HG03439 (cell line): ENCODE results near the gene TMCC2.
A peak's percentile ranks its signal among the peaks of the same experiment; 100 is the strongest.

ENCODE experiments used
- ATAC-seq: cut with Tn5 transposase; IDR thresholded peaks from one replicate; pipeline ENCODE4 v1.9.1; 2021; ENCODE audit warnings: mild to moderate bottlenecking, moderate library complexity; ENCODE audit not compliant: unreplicated experiment

Gene TMCC2

DNA sequence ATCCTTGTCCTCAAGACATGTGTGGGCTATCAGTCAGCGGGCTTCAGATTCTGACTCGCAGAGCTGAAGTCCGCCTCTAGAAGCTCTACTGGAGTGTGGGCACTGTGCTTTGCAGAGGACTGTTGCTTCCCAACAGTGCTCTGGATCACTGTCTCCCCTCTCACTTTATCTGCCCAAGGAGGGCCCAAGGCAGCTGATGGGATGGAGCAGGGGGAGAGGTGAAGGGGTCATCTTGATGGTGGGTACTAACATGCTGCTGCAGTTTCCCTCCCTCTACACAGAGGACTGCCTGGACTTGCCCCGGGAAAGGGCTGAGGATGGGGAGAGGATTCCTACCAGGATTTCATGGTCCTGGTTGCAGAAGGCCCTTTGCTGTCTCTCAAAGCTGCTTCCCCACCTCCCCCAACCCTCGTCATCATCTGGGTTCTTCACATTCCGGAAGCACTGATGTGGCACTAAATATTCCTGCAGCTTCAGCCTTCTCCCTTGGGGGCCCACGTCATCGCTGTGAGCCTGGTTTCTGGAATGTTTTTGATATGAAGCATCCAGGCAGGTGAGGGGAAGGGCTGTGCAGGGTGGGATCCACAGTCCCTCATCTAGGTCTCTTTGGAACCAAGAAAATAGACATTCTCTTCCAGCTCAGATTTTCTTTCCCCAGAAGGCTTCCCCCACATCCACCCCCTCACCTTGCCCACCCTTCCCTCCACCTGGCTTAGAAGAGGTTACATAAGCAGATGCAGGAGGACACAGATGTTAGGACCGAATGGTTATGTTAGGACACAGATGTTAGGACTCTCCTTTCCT is 70.6 kb downstream of the TMCC2 start:
- no peak for ATAC-seq

DNA sequence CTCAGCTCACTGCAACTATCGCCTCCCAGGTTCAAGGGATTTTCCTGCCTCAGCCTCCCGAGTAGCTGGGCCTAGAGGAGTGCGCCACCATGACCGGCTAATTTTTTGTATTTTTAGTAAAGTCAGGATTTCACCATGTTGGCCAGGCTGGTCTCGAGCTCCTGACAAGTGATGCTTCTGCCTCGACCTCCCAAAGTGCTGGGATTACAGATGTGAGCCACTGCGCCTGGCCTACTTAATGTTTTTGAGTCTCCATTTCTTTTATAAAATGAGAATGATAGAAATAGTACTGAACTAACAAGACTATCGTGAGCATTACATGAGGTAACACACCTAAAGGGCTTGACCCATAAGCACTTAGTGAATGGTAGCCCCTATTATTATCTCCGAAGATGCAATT is 72.4 kb downstream of the TMCC2 start:
- no peak for ATAC-seq

DNA sequence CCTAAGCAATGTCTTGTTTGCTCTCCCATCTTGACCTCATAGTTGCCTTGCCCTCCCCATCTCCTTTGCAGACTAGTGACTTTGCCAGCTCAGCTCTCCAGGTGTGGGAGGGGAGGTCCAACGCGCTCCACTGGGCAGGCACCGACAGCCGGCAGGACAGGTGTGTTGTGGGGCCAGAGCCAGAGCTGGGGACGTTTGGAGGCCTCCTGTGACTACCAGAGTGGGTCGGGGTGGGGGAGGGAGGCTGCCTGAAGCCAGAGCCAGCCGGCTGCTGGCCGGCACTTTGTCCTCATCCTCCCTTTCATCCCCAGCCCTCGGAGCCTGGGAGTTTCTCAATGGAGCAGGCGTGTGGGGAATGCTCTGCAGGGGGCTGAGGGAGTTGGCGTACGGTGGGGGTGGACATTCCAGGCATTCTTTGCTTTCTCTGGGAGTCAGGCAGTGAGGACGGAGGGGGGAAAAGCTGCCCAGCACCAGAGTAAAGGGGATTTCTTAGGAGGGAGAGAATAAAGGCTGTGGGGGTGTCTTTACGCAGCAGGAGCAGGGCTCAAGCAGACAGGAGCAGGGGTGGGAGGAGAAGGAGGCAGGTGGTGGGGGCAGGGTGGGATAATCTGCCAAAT is 73.6 kb downstream of the TMCC2 start:
- ATAC-seq, result no peak

DNA sequence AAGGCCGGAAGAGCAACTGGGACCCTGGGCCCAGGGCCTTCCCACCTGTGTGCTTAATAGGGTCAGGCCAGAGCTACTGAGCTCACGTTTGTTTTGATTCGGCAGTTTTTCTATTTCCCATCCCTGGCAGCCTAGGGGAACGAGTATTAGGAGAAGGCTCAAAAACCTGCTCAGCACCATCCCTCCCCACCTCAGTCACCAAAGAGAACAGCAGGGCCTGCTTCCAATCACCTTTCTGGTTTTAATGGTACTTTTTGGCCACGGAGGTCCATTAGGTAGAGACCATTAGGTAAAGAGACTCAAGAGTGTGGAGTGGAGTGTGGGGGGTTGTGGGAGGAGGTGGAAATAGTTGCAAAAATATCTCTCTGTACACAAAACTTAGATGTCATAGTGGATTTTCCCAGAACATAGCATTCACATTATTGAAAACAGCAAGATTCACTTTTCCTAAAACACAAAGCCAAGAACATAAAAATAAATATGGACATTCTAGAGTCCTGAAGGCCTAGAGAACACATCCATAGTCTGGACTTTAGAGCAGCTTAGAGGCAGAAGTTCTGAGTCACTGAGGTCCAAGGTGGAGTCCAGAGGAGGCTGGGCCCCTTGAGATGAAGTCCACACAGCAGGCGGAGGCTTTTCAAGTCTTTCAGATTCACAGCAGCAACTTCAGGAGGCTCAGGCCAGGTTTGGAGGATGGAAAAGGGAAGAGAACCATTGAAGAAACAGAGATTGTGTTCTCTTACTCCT is 74.3 kb downstream of the TMCC2 start:
- ATAC-seq, result no peak

DNA sequence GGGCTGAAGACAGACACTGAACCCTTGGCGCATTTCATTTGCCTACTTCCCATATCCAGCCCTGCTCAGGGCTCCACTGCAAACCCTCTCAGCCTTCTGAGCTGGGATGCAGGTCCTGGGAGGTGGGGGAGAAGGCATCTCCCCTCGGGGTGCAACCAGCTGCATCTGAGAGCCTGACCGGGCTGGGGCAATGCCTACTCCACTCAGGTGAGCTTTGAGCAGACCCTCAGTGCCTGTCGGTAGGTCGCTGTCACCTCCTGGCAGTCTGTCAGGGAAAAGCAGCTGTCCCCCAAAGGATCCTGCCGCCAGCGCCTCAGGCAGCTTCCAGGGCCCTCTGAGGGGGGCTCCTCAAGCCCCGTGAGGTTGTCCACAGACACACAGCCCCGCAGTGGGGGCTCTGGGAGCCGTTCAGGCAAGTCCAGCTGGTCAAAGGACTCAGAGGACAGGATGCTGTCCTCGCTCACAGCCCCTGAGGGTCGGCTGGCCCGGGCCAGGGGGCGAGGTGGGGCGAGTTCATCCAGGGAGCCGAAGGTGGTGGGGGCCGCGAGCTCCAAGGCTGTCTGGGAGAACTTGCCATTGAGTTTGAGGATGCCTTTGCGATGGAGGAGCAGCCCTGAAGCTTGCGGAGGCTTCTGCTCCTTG is 75.6 kb downstream of the TMCC2 start:
- ATAC-seq, result no peak

DNA sequence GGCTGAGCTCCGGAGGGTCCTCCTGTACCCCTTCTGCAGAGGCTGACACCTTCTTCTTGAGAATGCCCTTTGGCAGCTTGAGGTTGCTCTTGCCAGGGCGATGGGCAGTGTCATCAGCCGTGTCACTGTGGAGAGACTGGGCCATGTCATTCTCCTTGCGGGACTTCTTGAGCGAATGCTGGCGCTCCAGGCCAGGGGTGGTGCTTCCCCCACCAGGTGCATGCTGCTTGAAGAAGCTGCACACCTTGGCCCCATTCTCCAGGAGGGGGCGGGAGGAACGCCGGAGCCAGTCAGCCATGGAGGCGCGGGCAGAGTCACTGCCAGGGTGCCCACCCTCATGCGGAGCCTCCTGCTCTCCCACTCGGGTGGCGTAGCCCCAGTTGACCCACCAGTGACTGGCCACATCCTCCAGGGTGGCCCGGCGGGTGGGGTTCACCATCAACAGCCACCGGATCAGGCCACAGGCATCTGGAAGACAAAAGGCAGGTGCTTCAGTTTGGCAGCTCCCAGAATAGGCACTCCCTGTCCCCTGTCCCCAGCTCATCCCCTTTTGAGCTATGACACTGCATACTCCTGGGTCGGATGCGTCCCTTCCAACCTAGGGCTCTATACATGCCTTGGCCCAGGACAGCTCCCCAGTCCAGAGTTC is 76.4 kb downstream of the TMCC2 start:
- no peak for ATAC-seq

DNA sequence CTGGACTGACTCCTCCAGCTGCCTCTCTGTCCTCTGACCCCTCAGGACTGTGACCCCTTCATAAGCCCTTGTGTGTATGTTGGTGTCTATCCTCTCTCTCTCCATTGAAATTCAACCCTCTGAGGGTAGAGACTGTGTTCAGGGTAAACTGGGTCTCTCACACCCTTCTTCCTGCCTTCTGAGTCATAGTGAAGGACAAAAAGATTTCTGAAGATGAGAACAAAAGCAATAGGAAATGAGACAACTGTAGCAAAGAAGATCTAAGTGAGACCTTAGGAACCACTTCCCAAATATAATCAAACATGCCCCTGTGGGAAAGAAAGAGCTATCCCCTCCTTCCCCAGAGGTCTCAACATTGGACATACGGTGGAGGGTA is 76.9 kb downstream of the TMCC2 start:
- ATAC-seq, result no peak

DNA sequence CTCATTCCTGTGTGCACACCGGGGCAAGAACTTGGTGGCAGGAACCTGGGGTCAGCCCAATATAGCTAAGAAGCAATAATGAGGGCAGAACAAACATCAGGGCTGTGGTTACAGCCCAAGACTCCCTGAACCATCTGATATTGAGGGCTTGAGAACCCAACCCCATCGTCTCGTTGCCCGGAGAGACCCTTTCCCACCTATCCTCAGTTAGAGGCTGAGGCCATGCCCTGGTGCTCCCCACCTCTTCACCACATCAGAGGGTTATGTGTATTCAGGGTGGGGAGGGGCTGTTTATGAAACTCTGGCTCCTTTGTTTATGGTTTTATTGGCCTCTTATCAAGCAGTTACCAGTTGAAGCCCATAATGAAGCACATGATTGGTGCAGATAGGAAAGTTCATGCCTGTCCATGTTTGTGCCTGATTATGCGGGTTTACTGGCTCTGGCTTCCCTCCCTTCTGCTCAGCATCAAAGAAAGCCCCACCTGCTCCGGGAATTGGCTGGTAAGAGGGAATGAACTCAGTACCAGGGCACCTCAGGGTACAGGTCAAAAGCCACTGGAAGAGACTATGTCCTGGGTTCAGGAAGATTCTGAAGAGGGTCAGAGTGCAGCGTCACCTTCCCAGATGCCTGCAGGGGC is 79.3 kb downstream of the TMCC2 start:
- no peak for ATAC-seq

DNA sequence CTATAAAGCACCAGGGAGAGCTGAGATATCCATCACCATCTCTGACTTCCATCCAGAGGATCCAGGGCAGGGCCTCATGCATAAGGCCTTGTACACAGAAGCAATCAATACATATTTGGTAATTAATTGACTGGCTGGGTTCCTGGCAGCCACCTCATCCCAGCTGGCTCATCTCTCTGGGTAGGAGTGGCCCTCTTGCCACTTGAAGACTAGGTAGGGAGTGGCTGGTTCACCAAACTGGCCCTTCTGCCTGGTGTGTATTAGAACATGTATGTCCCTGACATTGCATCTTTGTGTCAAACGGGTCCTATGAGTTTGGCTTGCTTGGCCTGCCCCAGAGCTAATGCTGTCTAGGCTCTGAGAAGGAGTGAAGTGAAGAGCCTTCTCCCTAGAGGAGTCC is 82.0 kb downstream of the TMCC2 start:
- ATAC-seq, result no peak

DNA sequence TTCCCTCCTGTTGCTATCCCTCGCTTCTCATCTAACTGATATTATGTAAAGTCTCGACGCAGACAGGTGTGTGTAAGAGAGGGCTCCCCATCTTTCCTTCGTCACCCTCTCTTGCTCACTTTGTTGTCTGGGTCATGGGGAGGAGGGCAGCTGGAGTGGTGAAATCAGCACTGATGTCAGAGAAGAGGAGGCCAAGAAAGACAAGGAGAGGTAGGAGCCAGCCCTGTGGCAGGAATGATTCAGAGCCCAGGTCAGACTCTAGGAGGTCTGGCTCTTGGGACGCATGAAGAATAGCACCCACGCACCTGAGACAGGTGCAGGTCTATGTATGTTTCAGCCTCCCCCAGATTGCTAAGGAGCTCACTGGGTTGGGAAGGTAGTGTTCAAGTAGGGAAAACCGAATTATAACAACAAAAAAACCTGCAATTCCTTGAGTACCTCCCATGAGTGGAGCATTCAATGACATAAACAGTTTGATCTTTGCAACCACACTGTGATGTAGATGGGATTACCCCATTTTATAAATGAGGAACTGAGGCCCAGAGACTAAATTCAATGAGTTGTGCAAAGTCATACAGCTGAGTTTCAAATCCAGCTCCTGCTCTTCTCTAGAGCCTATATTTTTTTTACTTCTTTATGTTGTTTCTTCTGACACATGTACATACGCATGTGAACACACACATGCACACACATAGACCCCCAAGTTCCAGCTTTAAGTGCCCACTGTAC is 83.4 kb downstream of the TMCC2 start:
- ATAC-seq, result no peak

DNA sequence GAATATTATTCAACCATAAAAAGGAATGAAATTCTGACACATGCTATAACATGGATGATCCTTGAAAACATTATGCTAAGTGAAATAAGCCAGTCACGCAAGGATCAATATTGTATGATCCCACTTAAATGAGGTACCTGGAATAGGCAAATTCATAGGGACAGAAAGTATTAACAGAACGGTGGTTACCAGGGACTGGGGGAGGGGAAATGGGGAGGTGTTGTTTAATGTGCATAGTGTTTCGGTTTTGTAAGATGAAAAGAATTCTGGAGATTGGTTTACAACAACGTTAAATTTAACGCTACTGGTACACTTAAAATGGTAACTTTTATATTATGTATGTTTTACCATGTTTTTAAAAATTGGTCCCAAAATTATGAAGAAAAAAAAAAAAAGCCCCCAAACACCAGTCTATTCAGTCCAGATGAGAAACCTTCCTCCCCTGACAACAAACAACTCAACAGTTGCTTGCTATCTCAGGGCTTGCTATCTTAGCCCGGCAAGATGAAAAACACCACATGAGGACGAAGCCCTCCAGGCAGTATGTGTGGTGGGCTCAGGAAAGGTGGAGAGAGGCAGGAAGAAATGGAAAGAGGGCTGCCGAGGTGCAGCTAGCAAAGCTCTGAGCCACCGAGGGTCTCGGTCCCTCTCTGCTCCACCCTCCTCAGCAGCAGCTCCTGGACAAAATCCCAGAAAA is 85.3 kb downstream of the TMCC2 start:
- no peak for ATAC-seq

DNA sequence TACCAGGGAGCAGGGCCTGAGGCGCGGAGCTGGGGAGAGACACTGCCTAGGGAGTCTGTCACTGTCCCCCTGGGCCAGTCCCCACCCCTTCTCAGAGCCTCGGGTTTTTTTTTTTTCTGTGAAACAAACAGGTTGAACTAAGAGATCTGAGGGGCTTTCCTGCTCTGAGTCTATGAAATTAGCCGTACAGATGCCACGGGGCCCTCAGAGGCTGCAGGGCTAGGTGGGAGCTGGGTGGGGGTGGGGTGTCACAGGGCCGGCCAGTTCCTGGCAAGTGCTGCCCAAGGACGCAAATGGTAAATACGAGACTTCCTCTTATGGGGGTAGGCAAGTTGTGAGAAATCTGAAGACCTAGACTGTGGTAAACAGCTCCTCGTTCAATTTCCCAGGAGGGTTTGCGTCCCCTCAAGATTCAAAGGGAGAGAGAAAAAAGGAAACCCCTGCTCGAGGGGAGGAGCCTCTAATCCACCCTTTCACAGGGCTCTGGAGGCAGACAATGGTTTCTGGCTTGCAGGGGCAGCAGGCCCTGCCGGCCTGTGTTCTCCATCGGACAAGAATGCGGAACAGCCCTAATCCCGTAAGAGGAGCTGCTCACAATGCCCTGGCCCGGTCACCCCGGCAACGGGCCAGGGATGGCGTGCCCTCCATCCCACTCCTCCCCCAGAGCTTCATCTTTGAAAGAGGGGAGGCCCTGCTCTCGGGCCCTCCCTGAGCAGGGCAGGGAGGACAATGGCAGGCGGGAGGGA is 86.0 kb downstream of the TMCC2 start:
- ATAC-seq, result peak; percentile 64

DNA sequence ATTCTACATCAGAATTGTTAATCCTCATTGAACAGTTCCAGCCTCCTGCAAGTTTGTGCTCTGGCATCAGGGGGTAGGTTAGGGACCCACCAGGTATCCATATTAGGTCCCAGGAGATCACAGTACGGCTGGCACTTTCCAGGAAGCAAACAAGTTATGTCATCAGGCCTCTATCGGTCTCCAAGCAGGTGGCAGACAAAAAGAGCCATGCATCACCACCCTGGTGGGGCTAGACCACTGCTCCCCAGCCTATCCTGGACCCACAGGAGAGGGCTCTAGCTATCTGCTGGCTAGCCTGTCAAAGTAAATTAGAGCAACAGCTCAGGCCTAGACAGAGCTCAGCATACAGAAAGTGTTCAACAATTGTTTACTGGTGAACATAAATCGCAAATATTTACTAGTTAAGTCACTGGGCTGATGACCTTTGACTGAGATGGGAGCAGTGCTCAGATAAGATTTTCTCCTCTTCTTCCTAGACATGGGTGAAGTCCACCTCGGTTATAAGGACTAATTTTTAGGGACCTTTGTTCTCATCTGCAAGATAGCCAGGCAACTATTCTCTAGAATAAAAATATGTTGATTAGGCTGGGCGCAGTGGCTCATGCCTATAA is 87.4 kb downstream of the TMCC2 start:
- ATAC-seq, result no peak

DNA sequence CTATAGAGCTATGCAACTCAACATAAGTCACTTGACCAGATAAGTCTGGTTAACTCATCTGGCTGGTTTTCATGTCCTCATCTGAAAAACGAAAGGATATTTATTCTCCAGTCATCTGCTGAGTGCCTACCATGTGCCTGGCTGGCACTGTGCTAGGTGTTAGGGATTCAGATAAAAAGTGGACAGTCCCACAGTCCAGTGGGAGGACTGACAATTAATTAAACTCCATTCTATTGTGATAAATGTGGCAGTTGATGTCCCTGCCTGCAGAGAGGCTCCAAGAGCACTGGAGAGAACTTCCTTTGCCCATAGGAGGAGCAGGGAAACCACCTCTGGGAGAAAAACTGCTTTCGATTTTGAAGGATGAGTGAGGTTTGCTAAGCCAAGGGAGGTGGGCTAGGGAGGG is 88.4 kb downstream of the TMCC2 start:
- ATAC-seq, result no peak

DNA sequence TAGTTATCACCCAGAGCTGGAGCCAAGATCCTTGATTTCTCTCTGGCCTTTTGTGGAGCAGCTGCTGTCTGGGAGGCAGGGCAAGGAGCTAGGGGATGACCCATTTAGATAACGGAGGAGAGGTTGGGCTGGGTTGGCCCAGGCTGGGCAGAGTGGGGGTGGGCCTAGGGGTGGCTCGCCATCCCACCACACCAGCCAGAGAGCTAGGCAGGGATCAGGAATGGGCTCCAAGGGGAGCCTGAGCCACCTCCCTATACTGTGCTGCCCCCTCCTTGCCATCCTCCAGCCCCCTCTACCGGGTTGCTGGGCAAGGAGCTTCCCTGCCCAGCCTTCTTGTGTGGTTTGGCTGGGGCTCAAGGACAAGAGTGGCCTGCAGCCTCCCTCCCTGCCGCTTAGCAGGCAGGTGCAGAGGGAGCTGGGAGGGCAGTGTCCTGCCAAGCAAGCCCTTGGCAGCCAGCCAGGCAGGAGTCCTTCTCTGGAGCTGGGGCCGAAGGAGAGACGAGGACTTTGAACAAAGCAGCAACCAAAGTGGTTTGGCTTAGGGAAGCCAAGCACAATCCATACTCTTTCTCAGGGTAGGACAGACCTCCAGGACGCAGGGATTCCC is 89.7 kb downstream of the TMCC2 start:
- no peak for ATAC-seq

DNA sequence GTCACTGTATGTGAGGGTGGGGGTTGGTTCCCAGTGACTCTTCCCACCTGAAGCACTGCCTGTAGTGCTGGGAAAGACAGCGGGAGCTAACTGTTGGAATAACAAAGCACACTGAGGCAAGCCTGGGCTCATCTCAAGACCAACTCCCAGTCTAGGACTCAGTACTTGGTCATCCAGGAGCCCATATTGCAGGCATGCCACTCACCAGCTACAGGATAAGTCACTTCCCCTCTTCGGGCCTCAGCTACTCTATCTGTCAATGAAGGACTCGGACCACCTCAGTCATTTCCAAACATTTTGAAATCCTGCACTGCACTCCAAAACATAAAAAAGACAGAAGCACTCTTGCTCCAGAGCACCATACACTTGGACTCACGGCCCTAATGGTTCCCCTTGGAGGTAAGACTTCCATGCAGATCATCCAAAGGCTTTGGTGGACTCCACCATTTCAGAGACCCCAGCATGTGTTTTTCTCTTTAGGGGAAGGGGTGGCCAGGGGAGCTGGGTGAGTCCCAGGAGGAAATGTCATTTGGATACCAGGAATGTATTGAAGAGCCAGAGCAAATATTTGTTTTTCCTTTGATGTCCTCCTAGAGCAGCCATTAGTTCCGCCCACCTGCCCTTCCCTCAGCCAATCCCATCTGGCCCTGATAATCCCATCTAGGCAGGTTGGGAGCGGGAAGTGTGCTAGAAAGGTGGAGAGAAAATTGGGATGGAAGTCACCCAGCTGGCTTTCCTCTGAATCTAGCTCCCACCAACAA is 90.7 kb downstream of the TMCC2 start:
- no peak for ATAC-seq
